H9 (cell line): ENCODE data around the gene POU3F2. TPM values are rescaled to one million over a fixed set of nuclear protein-coding genes. Genes with fewer than 3 reads are reported as not detected.

Experiments used
- DNase-seq: peaks from one replicate; pipeline ENCODE4 v3.0.0-alpha.2; 2017
- H2AFZ ChIP-seq: one replicate; pipeline ENCODE4 v1.6.1; 2013; ENCODE audit warnings: mild to moderate bottlenecking, low read length, control low read depth, moderate library complexity
- H2AK5ac ChIP-seq: 2 replicates; pipeline ENCODE4 v1.6.1; 2013; ENCODE audit warnings: low read length, control low read depth, mixed read lengths; ENCODE audit not compliant: insufficient read length
- H2BK120ac ChIP-seq: one replicate; pipeline ENCODE4 v1.6.1; 2013; ENCODE audit warnings: low read depth, mild to moderate bottlenecking, low read length, control low read depth, inconsistent platforms; ENCODE audit not compliant: poor library complexity, severe bottlenecking
- H2BK12ac ChIP-seq: 2 replicates; pipeline ENCODE4 v1.6.1; 2013; ENCODE audit warnings: low read length, control low read depth, mixed read lengths, low read depth; ENCODE audit not compliant: insufficient read length
- H2BK15ac ChIP-seq: 2 replicates; pipeline ENCODE4 v1.6.1; 2013; ENCODE audit warnings: low read depth, low read length, control low read depth
- H2BK20ac ChIP-seq: one replicate; pipeline ENCODE4 v1.6.1; 2013; ENCODE audit warnings: low read depth, mild to moderate bottlenecking, low read length, control low read depth, inconsistent platforms; ENCODE audit not compliant: poor library complexity, severe bottlenecking
- H2BK5ac ChIP-seq: 2 replicates; pipeline ENCODE4 v1.6.1; 2013; ENCODE audit warnings: low read length, control low read depth, mixed read lengths; ENCODE audit not compliant: insufficient read length
- H3K14ac ChIP-seq: 2 replicates; pipeline ENCODE4 v1.6.1; 2013; ENCODE audit warnings: low read length, control low read depth; ENCODE audit not compliant: insufficient read depth
- H3K18ac ChIP-seq: 2 replicates; pipeline ENCODE4 v1.6.1; 2013; ENCODE audit warnings: low read depth, mild to moderate bottlenecking, mixed read lengths, low read length, control low read depth; ENCODE audit not compliant: insufficient read length
- H3K23ac ChIP-seq: 2 replicates; pipeline ENCODE4 v1.6.1; 2013; ENCODE audit warnings: low read length, control low read depth, mixed read lengths, low read depth; ENCODE audit not compliant: insufficient read length
- H3K23me2 ChIP-seq: 2 replicates; pipeline ENCODE4 v1.6.1; 2013; ENCODE audit warnings: low read depth, mild to moderate bottlenecking, mixed read lengths, low read length, control low read depth; ENCODE audit not compliant: insufficient read length, poor library complexity, severe bottlenecking
- H3K27ac ChIP-seq: 2 replicates; pipeline ENCODE4 v1.5.1; 2013; ENCODE audit warnings: low read length, control low read depth, mixed read lengths, low read depth; ENCODE audit not compliant: insufficient read length
- H3K27me3 ChIP-seq: 2 replicates; pipeline ENCODE4 v1.6.1; 2013; ENCODE audit warnings: low read length, control low read depth, inconsistent platforms; ENCODE audit not compliant: insufficient read depth
- H3K4ac ChIP-seq: 2 replicates; pipeline ENCODE4 v1.6.1; 2013; ENCODE audit warnings: low read depth, mild to moderate bottlenecking, control low read depth, inconsistent platforms, low read length, moderate library complexity
- H3K4me1 ChIP-seq: 2 replicates; pipeline ENCODE4 v1.6.1; 2013; ENCODE audit warnings: low read length, control low read depth, inconsistent platforms; ENCODE audit not compliant: insufficient read depth
- H3K4me2 ChIP-seq: 2 replicates; pipeline ENCODE4 v1.6.1; 2013; ENCODE audit warnings: low read length, control low read depth, mixed read lengths; ENCODE audit not compliant: insufficient read length, insufficient read depth
- H3K56ac ChIP-seq: 2 replicates; pipeline ENCODE4 v1.6.1; 2013; ENCODE audit warnings: low read depth, mild to moderate bottlenecking, mixed read lengths, low read length, control low read depth; ENCODE audit not compliant: insufficient read length
- H3K79me1 ChIP-seq: 2 replicates; pipeline ENCODE4 v1.6.1; 2013; ENCODE audit warnings: low read depth, mild to moderate bottlenecking, moderate library complexity, low read length, control low read depth, inconsistent platforms; ENCODE audit not compliant: insufficient read depth, poor library complexity, severe bottlenecking
- H3K79me2 ChIP-seq: 2 replicates; pipeline ENCODE4 v1.6.1; 2013; ENCODE audit warnings: low read length, control low read depth, inconsistent platforms; ENCODE audit not compliant: insufficient read depth
- H3K9ac ChIP-seq: 2 replicates; pipeline ENCODE4 v1.6.1; 2013; ENCODE audit warnings: low read length, control low read depth, mixed read lengths; ENCODE audit not compliant: insufficient read length; ENCODE audit errors: extremely low read depth
- H3K9me3 ChIP-seq: one replicate; pipeline ENCODE4 v1.6.1; 2013; ENCODE audit warnings: low read depth, low read length, inconsistent platforms; ENCODE audit not compliant: control insufficient read depth
- H3T11ph ChIP-seq: one replicate; pipeline ENCODE4 v1.6.1; 2013; ENCODE audit warnings: mild to moderate bottlenecking, low read length, control low read depth, inconsistent platforms
- H4K20me1 ChIP-seq: one replicate; pipeline ENCODE4 v1.6.1; 2013; ENCODE audit not compliant: control insufficient read depth, insufficient read length, insufficient read depth
- H4K5ac ChIP-seq: 2 replicates; pipeline ENCODE4 v1.6.1; 2013; ENCODE audit warnings: low read depth, mild to moderate bottlenecking, mixed read lengths, low read length, control low read depth; ENCODE audit not compliant: insufficient read length
- H4K8ac ChIP-seq: replicated peaks from 2 replicates; pipeline ENCODE4 v1.6.1; 2013; ENCODE audit warnings: low read length, control low read depth, mixed read lengths, low read depth; ENCODE audit not compliant: insufficient read length
- H4K91ac ChIP-seq: 2 replicates; pipeline ENCODE4 v1.6.1; 2013; ENCODE audit warnings: low read depth, mild to moderate bottlenecking, moderate library complexity, mixed read lengths, low read length, control low read depth; ENCODE audit not compliant: insufficient read length
- H3K27ac Mint-ChIP-seq, 3 experiments: 2 replicates in 2 of 3; 3 replicates in 1 of 3; pipeline ENCODE4 v1.8.0; 2020 to 2021; ENCODE audit warnings: mixed read lengths in 3 of 3, mild to moderate bottlenecking in 1 of 3, moderate library complexity in 1 of 3
- H3K27me3 Mint-ChIP-seq: 2 replicates; pipeline ENCODE4 v1.8.0; 2021; ENCODE audit warnings: low read depth, mild to moderate bottlenecking, moderate library complexity, mixed read lengths
- H3K36me3 Mint-ChIP-seq, 3 experiments: 2 replicates in 2 of 3; 3 replicates in 1 of 3; pipeline ENCODE4 v1.8.0; 2020 to 2021; ENCODE audit warnings: low read depth in 3 of 3, mixed read lengths in 3 of 3; ENCODE audit not compliant: insufficient read depth in 1 of 3
- H3K4me1 Mint-ChIP-seq, 2 experiments: 2 replicates each; pipeline ENCODE4 v1.8.0; 2020; ENCODE audit warnings: mixed read lengths in 2 of 2
- H3K4me3 Mint-ChIP-seq, 2 experiments: 2 replicates in 1 of 2; 3 replicates in 1 of 2; pipeline ENCODE4 v1.8.0; 2020 to 2021; ENCODE audit warnings: mild to moderate bottlenecking in 2 of 2, mixed read lengths in 2 of 2, moderate library complexity in 1 of 2
- H3K9me3 Mint-ChIP-seq, 2 experiments: 2 replicates in 1 of 2; 3 replicates in 1 of 2; pipeline ENCODE4 v1.8.0; 2020; ENCODE audit warnings: mild to moderate bottlenecking in 2 of 2, mixed read lengths in 2 of 2, moderate library complexity in 1 of 2
- WGBS: extraction: QIAGEN DNeasy Blood & Tissue Kit; methylation state at CpG from one replicate; pipeline ENCODE4 v1.1.7; 2013; ENCODE audit warnings: missing lambda C conversion rate, low lambda C conversion rate, mixed read lengths; ENCODE audit not compliant: insufficient read length; ENCODE audit errors: extremely low coverage; 5-methylcytosine and 5-hydroxymethylcytosine counted together
- total RNA-seq: library from RNA; stranded (reverse); gene quantifications from 2 replicates; pipeline ENCODE4 v1.2.1, GENCODE V29; 2021
- TF ChIP-seq, protein P1 (sequence below): fragments of 200-600 bp; sonication (generic); conservative IDR thresholded peaks from 3 replicates; pipeline ENCODE4 v1.8.0; 2021; ENCODE audit warnings: antibody characterized with exemption, mild to moderate bottlenecking

Gene POU3F2
- total RNA-seq, 1 experiment from 2014 or later, result 0.09 TPM

GRCh38 chr6:98812220-98812619 lies 22.2 kb upstream of the POU3F2 start:
- Histone ChIP-seq H2AK5ac (no peak overlapping the region), H3K79me1 (no peaks in the 10 kb centered on the region), H4K5ac (no peak overlapping the region), H3K4ac (no peak overlapping the region), H2AFZ (no peak overlapping the region), H4K91ac (no peak overlapping the region), H3K4me2 (no peak overlapping the region), H3T11ph (no peak overlapping the region), H2BK20ac (no peak overlapping the region), H2BK120ac (no peak overlapping the region), H3K23ac (no peak overlapping the region), H3K14ac (no peak overlapping the region), H4K20me1 (no peaks in the 10 kb centered on the region), H2BK15ac (no peak overlapping the region), H2BK12ac (no peak overlapping the region), H3K23me2 (no peaks in the 10 kb centered on the region), H3K18ac (no peak overlapping the region), H3K27ac (no peak overlapping the region), H3K4me1 (no peaks in the 10 kb centered on the region), H2BK5ac (no peak overlapping the region), H3K79me2 (no peaks in the 10 kb centered on the region), H3K27me3 (no peaks in the 10 kb centered on the region), H3K56ac (no peak overlapping the region), H3K9ac (no peak overlapping the region), H4K8ac (no peak overlapping the region), H3K9me3 (no peaks in the 10 kb centered on the region)
- WGBS, result no CpG with 5 or more reads among the region's 4 CpGs
- H3K9me3 Mint-ChIP-seq, result peaks cover 0 to 4% of the 10 kb centered on the region in 2 experiments; a peak in 2 of 5 replicates
- no peaks in the 10 kb centered on the region for H3K4me1 Mint-ChIP-seq
- no peaks in the 10 kb centered on the region for H3K36me3 Mint-ChIP-seq
- no peak overlapping the region for H3K27ac Mint-ChIP-seq
- no peak overlapping the region for H3K4me3 Mint-ChIP-seq
- TF ChIP-seq, protein P1, sequence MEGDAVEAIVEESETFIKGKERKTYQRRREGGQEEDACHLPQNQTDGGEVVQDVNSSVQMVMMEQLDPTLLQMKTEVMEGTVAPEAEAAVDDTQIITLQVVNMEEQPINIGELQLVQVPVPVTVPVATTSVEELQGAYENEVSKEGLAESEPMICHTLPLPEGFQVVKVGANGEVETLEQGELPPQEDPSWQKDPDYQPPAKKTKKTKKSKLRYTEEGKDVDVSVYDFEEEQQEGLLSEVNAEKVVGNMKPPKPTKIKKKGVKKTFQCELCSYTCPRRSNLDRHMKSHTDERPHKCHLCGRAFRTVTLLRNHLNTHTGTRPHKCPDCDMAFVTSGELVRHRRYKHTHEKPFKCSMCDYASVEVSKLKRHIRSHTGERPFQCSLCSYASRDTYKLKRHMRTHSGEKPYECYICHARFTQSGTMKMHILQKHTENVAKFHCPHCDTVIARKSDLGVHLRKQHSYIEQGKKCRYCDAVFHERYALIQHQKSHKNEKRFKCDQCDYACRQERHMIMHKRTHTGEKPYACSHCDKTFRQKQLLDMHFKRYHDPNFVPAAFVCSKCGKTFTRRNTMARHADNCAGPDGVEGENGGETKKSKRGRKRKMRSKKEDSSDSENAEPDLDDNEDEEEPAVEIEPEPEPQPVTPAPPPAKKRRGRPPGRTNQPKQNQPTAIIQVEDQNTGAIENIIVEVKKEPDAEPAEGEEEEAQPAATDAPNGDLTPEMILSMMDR, result no peak
- no peaks in the 10 kb centered on the region for H3K27me3 Mint-ChIP-seq
- DNase-seq, result no peak
